ENCODE data around the gene STK25.

The STK25 gene

DNA sequence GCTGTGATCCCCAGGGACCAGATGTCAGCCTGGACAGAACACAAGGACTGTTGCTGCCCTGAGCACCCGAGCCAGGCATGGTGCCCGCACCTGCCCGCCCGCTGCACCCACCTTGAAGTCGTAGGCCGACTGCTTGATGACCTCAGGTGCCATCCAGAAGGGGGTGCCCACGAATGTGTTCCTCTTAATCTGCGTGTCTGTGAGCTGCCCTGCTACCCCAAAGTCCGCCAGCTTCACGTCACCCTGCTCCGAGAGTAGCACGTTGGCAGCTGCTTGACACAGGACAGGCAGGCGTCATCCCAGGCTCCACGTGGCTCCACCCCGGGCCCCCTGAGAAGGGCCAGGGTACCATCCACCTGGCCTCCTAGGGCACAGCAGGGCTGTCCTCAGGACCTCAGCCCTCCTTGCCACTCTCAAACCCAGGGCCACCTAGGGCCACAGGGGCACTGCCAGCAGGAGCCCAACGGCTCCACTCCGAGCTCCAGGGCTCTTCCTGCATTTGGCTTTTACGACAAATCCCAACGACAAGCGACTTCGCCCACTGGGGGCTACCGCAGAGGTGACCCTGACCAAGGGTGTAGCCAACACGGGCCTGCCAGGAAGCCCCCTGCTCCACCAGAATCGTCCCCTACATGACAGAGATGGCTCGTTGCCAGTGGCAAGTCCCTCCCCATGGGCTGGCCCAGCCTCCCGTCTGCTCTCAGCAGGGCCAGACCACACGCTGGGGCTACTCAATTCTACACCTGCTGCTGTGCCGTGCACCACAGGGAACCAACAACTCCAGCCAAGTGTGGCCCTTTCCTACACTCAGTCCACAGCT, 9.0 kb downstream of the STK25 start:
- TF ChIP-seq, protein P1, sequence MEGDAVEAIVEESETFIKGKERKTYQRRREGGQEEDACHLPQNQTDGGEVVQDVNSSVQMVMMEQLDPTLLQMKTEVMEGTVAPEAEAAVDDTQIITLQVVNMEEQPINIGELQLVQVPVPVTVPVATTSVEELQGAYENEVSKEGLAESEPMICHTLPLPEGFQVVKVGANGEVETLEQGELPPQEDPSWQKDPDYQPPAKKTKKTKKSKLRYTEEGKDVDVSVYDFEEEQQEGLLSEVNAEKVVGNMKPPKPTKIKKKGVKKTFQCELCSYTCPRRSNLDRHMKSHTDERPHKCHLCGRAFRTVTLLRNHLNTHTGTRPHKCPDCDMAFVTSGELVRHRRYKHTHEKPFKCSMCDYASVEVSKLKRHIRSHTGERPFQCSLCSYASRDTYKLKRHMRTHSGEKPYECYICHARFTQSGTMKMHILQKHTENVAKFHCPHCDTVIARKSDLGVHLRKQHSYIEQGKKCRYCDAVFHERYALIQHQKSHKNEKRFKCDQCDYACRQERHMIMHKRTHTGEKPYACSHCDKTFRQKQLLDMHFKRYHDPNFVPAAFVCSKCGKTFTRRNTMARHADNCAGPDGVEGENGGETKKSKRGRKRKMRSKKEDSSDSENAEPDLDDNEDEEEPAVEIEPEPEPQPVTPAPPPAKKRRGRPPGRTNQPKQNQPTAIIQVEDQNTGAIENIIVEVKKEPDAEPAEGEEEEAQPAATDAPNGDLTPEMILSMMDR (IDR thresholded peaks at IDR 0.05; ENCODE audit: low read depth, low read length), result no peak
- TF ChIP-seq POLR2A (IDR thresholded peaks at IDR 0.05; ENCODE audit: extremely low read depth, insufficient read length), result no peak
- TF ChIP-seq MYC (IDR thresholded peaks at IDR 0.05; ENCODE audit: low read depth, low read length), result no peak
- TF ChIP-seq, protein P2, sequence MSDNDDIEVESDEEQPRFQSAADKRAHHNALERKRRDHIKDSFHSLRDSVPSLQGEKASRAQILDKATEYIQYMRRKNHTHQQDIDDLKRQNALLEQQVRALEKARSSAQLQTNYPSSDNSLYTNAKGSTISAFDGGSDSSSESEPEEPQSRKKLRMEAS (IDR thresholded peaks at IDR 0.05; ENCODE audit: low read depth, low read length), result no peak
- no peak overlapping the region for H3K4me3 ChIP-seq (ENCODE audit: low read depth, low read length)
- no peak for DNase-seq (ENCODE audit: low read depth)

- no peak overlapping the region for H3K4me3 ChIP-seq (ENCODE audit: low read depth, low read length)
- TF ChIP-seq POLR2A (IDR thresholded peaks at IDR 0.05; ENCODE audit: extremely low read depth, insufficient read length) (no peak), MYC (IDR thresholded peaks at IDR 0.05; ENCODE audit: low read depth, low read length) (no peak)
- TF ChIP-seq, protein P1 (IDR thresholded peaks at IDR 0.05; ENCODE audit: low read depth, low read length), result no peak
- TF ChIP-seq, protein P2 (IDR thresholded peaks at IDR 0.05; ENCODE audit: low read depth, low read length), result no peak
- DNase-seq (ENCODE audit: low read depth), result no peak
Measured at GRCh38 chr2:241498115-241499070, 10.0 kb downstream of the STK25 start.

- DNase-seq (ENCODE audit: low read depth), result no peak
- TF ChIP-seq POLR2A (IDR thresholded peaks at IDR 0.05; ENCODE audit: extremely low read depth, insufficient read length), result no peak
- no peak overlapping the region for H3K4me3 ChIP-seq (ENCODE audit: low read depth, low read length)
Measured at GRCh38 chr2:241496904-241497877, 11.2 kb downstream of the STK25 start.

DNA sequence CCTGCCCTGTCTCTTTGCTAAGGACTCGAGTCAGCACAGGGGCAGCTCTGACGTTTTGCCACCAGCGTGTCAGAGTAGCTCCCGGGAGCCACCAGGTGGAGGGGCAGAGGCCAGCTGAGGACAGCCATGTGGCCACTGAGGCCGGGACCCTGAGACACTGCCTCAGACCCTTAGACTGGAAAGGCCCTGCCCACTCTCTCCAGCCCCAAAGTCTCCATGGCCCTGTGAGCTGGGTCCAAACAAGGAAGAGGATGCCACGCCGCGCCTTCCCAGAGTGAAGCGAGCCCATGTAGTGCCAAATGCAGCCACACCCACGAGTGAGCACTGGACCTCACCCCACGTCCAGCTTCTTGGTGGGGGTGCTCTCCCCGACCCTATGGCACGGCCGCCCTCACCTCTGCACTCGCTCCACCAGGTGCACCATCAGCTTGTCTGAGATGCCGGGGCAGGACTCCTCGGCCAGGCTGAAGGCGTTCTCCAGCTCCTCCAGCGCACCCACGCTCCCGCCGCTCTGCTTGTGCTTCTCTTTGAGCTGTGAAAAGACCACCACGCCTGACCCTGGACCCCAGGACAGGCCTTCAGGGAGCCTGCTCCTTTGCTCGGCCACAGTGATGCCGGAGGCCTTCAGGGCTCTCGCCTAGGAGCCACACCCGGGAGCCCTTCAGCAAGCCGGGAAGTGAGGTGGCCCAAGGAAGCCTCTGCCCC, 12.2 kb downstream of the STK25 start:
- TF ChIP-seq MYC (IDR thresholded peaks at IDR 0.05; ENCODE audit: low read depth, low read length) (no peak), POLR2A (IDR thresholded peaks at IDR 0.05; ENCODE audit: extremely low read depth, insufficient read length) (no peak)
- TF ChIP-seq, protein P2 (IDR thresholded peaks at IDR 0.05; ENCODE audit: low read depth, low read length), result no peak
- TF ChIP-seq, protein P1 (IDR thresholded peaks at IDR 0.05; ENCODE audit: low read depth, low read length), result no peak
- DNase-seq (ENCODE audit: low read depth), result no peak
- H3K4me3 ChIP-seq (ENCODE audit: low read depth, low read length), result no peak overlapping the region

DNA sequence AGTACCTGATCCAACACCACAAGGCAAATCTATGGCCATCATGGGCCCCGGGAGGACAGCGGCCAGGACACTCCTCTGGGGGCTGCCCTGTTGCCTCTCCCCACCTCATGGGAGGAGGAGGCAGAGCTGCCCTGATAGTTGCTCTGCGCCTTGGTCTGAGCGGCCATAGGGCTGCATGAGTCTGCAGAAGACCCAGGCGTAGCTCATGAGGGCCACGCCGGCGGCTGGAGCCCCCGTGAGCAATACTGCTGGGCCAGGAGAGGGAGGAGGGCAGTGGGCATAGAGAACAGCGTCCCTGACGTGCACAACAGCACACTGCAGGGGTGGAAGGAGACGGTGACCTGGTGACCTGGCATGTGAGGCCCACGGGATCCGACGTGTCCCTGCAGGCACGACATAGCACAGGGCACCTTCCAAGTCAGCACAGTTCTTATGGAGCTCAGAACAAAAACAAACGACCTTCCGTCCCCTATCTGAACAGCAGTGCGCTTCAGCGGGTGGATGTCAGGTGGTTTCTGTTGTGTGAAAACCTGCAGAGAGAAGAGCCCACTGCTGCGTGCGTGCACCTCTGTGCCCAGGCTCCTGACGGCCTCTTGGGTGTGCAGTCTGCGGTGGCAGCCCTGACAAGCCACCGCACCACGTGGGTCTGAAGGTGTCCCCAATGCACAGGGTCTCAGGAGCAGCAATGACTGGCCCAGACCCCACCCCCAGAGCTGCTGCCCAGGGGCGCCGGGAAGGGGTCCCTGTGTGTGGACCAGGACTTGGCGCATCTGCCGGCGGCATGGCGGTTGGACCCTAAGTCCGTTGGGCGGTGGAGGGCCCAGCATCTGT, 13.0 kb downstream of the STK25 start:
- TF ChIP-seq, protein P2 (IDR thresholded peaks at IDR 0.05; ENCODE audit: low read depth, low read length), result no peak
- TF ChIP-seq, protein P1 (IDR thresholded peaks at IDR 0.05; ENCODE audit: low read depth, low read length), result no peak
- TF ChIP-seq POLR2A (IDR thresholded peaks at IDR 0.05; ENCODE audit: extremely low read depth, insufficient read length), result no peak
- TF ChIP-seq MYC (IDR thresholded peaks at IDR 0.05; ENCODE audit: low read depth, low read length), result no peak
- no peak for DNase-seq (ENCODE audit: low read depth)
- H3K4me3 ChIP-seq (ENCODE audit: low read depth, low read length), result no peak overlapping the region

All from NB4 (cell line).